ACC112 (cell line): ENCODE results near the gene ENDOU.

Experiments used
- H2AFZ ChIP-seq: fragments of 200-600 bp; sonication (generic); one replicate; pipeline ENCODE4 v1.6.0; 2017; ENCODE audit warnings: antibody characterized with exemption, low read length; ENCODE audit not compliant: unreplicated experiment
- H3K27ac ChIP-seq: fragments of 200-600 bp; sonication (generic); 2 replicates; pipeline ENCODE4 v1.5.1; 2014; ENCODE audit warnings: low read depth, mild to moderate bottlenecking, antibody characterized with exemption, low read length, moderate library complexity
- H3K27me3 ChIP-seq: fragments of 200-600 bp; sonication (generic); 2 replicates; pipeline ENCODE4 v1.6.1; 2014; ENCODE audit warnings: mild to moderate bottlenecking, antibody characterized with exemption, low read length, moderate library complexity, mixed read lengths; ENCODE audit not compliant: insufficient read depth
- H3K36me3 ChIP-seq: fragments of 200-600 bp; sonication (generic); 2 replicates; pipeline ENCODE4 v1.6.1; 2016; ENCODE audit warnings: mild to moderate bottlenecking, antibody characterized with exemption, low read length, moderate library complexity, mixed read lengths; ENCODE audit not compliant: insufficient read depth
- H3K4me1 ChIP-seq: fragments of 200-600 bp; sonication (generic); one replicate; pipeline ENCODE4 v1.6.1; 2016; ENCODE audit warnings: low read length, mixed read lengths; ENCODE audit not compliant: insufficient read depth, unreplicated experiment, control insufficient read depth
- H3K4me3 ChIP-seq: fragments of 200-600 bp; sonication (generic); 2 replicates; pipeline ENCODE4 v1.5.1; 2014; ENCODE audit warnings: mild to moderate bottlenecking, low read depth, low read length
- H3K79me2 ChIP-seq: fragments of 200-600 bp; sonication (generic); one replicate; pipeline ENCODE4 v1.6.0; 2016; ENCODE audit warnings: low read length; ENCODE audit not compliant: control insufficient read depth, unreplicated experiment, insufficient read depth

Gene ENDOU

DNA sequence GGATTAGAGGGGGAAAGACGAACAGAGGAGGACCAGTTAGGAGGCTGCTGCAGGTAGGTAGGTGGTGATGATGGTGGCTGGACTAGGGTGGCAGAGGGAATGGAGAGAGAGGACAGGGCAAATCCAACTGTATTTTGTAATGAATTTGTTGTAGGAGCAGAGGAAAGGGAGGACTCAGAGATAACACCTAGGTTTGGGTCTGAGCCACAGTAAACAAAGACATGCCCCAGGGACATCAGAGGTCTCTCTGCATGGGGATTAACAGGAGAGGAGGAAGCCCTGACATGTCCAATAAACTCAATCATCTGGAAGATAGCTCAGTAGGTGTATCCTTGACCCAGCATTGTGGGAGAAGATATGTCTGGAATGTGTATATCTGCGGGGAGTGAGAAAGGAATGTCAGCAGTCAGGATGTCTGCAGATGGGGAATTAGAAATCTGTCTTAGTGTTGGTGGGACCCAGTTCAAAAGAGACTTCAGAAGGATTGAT is 43.1 kb upstream of the ENDOU start:
- Histone ChIP-seq H3K27ac (no peak overlapping the region), H3K36me3 (no peaks in the 10 kb centered on the region), H3K4me1 (peaks cover 12% of the 10 kb centered on the region), H2AFZ (no peak overlapping the region), H3K4me3 (no peak overlapping the region), H3K79me2 (no peaks in the 10 kb centered on the region), H3K27me3 (no peaks in the 10 kb centered on the region)

DNA sequence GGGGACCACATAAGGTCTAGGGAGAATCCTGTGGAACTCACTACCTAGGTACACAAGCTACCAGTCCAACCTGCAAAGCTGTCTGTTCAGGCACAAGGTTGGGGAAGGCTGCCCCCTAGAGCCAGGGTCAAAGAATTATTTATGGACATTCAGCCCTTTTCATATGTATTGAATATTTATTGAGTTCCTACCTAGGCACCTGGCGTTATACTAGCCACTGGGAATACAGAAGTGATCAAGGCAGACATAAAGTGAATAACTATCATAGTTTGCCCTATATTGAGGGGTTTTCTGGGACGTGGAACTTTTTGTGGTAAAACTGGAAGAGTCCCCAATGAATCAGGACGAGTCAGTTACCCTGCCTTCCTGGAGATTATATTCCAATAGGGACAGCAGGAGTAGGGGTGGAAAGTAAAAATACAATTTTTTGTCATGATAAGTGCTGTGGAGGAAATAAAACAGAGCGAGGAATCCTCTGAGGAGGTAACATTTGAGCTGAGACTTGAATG is 42.0 kb upstream of the ENDOU start:
- Histone ChIP-seq H2AFZ (no peak overlapping the region), H3K36me3 (no peaks in the 10 kb centered on the region), H3K4me1 (peaks cover 12% of the 10 kb centered on the region), H3K79me2 (no peaks in the 10 kb centered on the region), H3K27ac (no peak overlapping the region), H3K4me3 (no peak overlapping the region), H3K27me3 (no peaks in the 10 kb centered on the region)

DNA sequence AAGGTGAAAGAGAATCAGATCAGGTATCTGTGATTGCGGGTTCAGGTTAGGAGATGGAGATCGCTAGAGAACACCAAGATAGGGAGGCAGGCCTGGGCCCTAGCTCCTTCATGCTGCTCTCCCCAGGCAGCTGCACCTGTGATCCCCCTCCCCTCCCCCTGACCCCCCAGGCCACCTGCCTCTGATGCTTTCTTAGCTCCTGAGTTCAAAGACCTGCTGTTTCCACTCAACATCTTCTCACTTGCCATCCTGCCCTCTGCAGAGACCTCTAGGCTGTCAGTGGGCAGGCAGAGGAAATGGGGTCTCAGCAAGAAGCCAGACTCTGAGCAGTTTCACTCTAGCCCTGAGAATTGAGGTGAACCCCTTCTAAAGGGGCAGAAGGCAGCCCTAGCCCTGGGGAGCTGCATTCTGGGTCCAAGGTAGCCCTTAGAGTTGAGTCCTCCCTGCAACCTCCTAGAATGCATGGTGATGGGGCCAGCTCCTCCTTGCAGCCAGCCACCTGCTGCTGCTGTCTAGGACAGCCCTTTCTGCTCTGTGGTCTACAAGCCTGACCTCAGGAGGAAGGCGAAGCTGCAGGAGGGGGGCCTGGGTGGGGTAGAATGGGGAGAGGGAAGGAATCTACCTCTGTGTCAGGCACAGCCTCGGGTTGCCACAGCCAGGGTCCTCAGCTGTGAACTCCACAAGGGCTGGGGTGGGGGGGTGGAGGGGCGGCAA is 41.4 kb upstream of the ENDOU start:
- Histone ChIP-seq H3K4me3 (no peak overlapping the region), H3K4me1 (peaks cover 12% of the 10 kb centered on the region), H3K27ac (no peak overlapping the region), H3K79me2 (no peaks in the 10 kb centered on the region), H3K36me3 (no peaks in the 10 kb centered on the region), H3K27me3 (no peaks in the 10 kb centered on the region), H2AFZ (no peak overlapping the region)

DNA sequence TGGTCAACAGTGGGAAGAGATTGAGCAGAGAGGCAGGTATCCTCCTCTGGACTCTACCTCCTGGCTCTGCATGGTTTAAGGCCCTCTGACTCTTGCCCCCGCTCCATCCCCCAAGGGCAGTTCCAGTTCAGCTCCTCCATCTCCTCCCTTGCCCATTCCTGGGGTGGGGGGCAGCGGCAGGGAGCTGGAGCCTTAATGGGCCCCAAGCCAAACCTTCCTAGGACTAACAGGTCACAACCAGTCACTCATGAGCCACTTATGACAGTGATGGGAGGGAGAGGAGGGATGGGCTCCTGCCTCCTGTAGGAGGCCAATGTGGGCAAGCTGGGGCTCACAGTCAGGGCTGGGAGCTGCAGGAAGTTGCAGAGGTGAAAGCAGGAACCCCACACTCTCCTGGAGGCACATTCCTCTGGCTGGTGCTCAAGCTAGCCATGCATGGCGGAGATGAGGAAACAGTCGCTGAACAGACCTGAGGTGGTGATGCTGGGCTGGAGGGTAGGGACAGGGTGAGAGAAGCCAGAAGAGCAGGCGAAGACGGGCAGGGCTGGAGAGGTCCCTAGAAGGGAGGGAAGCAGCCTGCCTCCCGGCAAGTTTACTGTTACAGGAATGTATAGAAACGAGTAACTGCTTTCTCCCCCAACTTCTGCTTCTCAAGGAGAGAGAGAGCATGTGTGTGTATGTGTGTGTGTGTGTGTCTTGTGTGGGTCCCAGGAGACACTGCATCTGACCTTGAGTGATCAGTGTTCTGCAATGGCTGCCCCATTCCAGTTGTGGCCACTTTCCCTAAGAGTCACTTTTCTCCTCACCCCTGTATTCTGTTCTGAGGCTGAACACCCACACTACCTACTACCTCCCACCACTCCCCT is 38.4 kb upstream of the ENDOU start:
- peaks cover 11% of the 10 kb centered on the region for H3K4me1 ChIP-seq
- no peak overlapping the region for H3K4me3 ChIP-seq
- no peak overlapping the region for H3K27ac ChIP-seq
- no peak overlapping the region for H2AFZ ChIP-seq
- H3K36me3 ChIP-seq: no peaks in the 10 kb centered on the region
- H3K27me3 ChIP-seq: no peaks in the 10 kb centered on the region
- H3K79me2 ChIP-seq: no peaks in the 10 kb centered on the region

DNA sequence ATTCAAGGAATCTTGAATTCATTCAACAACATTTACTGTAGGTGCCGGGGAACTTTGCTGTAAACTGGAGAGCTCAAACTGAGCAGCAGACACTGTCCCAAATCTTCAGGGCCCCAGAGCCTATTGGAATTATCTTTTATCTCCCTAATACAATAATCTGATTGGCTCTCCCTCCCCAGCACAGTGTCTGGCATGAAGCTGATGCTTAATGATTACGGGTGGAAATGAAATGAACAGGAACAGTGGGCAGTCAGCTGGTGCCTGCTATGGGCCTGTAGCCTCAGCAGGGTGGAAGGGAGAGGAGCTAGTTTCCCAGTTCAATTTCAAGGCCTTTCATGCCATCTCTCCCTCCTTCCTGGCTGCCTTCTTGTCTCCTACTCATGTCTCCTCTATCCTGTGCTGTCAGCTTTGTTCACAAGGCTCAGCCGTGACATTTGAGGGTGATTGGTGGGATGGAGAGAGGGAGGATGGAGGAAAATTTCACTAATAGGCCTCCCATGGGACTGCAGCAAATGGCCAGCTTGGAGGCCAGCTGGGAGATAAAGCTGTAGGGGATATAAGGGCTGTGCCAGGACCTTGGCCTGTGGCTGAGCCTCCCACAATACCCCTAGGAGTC is 37.7 kb upstream of the ENDOU start:
- H3K27ac ChIP-seq: no peak overlapping the region
- peaks cover 9% of the 10 kb centered on the region for H3K4me1 ChIP-seq
- H3K36me3 ChIP-seq: no peaks in the 10 kb centered on the region
- no peak overlapping the region for H2AFZ ChIP-seq
- H3K4me3 ChIP-seq: no peak overlapping the region
- H3K79me2 ChIP-seq: no peaks in the 10 kb centered on the region
- no peaks in the 10 kb centered on the region for H3K27me3 ChIP-seq

DNA sequence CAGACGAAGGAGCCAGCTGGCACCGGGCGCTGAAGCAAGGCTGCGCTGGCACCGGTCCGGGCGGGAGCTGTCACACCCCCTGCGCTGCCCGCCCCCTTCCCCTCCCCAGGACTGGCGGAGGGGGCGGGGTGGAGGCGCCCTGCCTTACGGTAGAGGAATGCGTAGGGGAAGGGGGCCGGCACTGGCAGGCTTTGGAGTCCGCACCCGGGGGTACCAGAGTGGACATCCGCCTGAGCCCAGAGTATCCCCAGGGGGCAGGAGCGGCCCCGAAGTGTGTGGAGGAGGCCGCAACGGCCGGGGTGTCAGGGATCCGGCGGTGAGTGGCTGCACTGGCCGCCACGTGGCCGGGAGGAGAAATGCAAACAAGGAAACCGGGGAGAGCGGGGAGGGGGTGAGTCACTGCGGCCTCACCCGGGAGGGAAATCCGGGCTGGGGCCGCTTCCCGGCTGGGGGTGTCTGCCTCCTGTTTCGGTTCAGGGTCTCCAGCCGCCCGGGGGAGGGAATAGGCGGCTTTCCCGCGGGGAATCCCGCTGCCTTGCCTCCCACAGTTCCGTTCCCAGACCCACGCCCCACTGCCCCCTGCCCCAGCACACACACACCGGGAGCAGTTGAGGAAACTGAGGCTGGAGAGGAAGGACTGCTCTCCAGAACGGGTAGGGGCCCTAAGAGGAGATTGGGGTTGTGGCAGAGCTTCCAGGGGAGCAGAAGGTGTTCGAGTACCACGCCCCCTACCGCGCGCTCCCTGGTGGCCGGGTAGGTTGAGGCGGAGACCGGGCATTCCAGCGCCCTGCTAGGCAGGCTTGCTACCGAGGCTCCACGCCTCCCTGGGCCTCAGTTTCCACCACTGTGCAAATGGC is 33.8 kb upstream of the ENDOU start, which contains the start of gene RAPGEF3:
Gene RAPGEF3, minus strand, starts transcription at position 47 of the 857 bp plus-strand sequence. CDS start 324 bp downstream, outside the sequence.
- no peaks in the 10 kb centered on the region for H3K79me2 ChIP-seq
- H3K27me3 ChIP-seq: no peaks in the 10 kb centered on the region
- peak within 1 kb of the TSS; percentile 84 for H3K4me3 ChIP-seq
- H2AFZ ChIP-seq: peak within 1 kb of the TSS; percentile 67
- peak within 1 kb of the TSS; percentile 42; the same call in 1 of the 2 replicates for H3K27ac ChIP-seq
- H3K4me1 ChIP-seq: peaks cover 21% of the 10 kb centered on the region
- H3K36me3 ChIP-seq: no peaks in the 10 kb centered on the region

DNA sequence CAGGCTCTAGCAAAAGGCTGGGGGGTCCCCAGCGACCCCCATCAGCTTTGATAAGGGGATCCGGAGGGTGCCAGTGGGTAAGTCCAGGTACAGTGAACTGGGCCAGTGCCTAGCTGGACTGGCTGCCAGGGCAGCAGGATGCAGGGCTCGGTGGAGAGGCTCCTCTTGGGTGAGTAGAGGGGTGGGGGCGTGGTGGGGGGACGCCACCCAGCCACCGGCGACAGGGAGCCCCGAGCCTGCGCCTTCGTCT is 33.2 kb upstream of the ENDOU start:
- peak overlapping the region; percentile 67 for H2AFZ ChIP-seq
- H3K79me2 ChIP-seq: no peaks in the 10 kb centered on the region
- peaks cover 26% of the 10 kb centered on the region for H3K4me1 ChIP-seq
- H3K36me3 ChIP-seq: no peaks in the 10 kb centered on the region
- peak overlapping the region; percentile 84 for H3K4me3 ChIP-seq
- H3K27me3 ChIP-seq: no peaks in the 10 kb centered on the region
- H3K27ac ChIP-seq: no peak overlapping the region

DNA sequence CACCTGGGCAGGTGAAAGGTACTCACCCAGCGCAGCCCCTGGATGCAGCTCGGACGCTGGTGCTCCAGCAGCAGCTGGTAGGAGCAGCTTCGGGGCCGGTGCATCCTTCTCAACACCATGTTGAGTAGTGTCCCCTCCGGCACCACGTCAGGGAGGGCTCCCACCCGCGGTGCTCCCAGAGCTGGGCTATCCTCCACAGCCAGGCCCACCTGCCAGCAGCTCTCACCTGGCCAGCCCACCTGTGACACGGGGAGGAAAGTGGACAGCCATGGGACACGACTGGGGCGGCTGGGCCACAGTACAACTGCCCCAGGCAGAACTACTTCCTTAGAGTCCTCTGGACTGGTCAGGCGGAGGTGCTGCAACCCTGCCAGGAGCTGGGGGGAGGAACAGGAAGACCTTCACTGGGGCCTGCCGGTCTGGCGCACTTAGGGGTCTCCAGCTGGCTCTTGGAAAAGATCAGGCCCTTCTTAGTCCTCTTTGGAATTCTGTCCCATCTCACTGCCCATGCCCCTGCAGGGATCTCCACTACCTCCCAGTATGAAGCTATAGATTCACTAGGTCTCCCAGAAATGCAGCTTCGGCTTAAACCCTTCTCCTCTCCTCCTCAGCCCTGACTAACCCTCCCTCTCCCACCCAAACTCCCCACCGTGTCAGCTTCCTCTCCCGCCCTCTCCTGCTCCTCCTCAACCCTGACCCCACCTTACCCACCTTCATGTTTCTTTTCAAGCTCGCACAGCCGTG is 32.7 kb upstream of the ENDOU start:
- Histone ChIP-seq H3K4me3 (peak overlapping the region; percentile 84), H2AFZ (peak overlapping the region; percentile 67), H3K4me1 (peaks cover 31% of the 10 kb centered on the region), H3K79me2 (no peaks in the 10 kb centered on the region), H3K27me3 (no peaks in the 10 kb centered on the region), H3K36me3 (no peaks in the 10 kb centered on the region), H3K27ac (no peak overlapping the region)

DNA sequence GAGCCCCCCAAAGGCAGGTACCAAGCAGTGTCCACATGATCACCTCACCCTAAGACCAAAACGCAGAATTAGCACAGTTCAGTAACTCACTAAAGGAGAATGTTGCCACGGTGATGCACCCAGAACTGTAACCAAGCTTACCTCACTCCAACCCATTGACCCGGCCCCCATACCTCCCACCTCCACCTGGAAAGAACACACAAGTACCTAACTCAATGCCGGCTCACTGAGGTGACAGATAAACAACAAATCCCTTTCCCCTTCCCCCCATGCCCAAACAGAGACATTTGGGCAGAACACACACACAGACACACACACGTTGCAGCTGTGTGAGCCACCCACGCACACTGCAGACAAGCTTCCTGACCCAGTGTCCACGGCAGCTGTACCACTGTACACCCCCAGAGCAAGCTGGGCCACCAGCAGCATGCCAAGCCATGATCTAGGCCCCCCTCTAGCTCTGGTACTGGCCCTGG is 32.1 kb upstream of the ENDOU start:
- no peaks in the 10 kb centered on the region for H3K27me3 ChIP-seq
- H3K4me1 ChIP-seq: peaks cover 37% of the 10 kb centered on the region
- peak overlapping the region; percentile 84 for H3K4me3 ChIP-seq

More for the DNA sequence above, 32.1 kb upstream of the ENDOU start:
- H3K36me3 ChIP-seq: no peaks in the 10 kb centered on the region
- H3K79me2 ChIP-seq: no peaks in the 10 kb centered on the region
- no peak overlapping the region for H3K27ac ChIP-seq
- H2AFZ ChIP-seq: no peak overlapping the region
